ENCODE results near the gene ADAM12.

DNA sequence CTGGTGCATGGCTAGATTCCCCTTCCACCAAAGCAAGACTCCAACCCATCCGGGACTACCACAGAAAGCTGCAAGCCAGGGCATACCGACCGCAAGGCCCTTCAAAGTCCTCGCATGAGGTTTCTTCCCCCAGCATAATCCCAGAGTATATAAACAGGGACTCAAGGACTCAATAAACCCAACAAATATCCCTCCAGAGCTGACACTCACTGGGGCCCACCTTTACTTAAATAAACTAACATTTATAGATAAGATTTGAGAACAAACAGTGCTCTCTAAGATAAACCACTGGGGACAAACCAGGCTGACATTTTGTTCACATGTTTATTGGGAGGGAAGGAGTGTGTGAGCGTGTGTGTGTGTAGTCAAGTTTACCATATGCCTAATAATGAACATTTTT, 138.2 kb downstream of the ADAM12 start:
- TF ChIP-seq, protein P1, sequence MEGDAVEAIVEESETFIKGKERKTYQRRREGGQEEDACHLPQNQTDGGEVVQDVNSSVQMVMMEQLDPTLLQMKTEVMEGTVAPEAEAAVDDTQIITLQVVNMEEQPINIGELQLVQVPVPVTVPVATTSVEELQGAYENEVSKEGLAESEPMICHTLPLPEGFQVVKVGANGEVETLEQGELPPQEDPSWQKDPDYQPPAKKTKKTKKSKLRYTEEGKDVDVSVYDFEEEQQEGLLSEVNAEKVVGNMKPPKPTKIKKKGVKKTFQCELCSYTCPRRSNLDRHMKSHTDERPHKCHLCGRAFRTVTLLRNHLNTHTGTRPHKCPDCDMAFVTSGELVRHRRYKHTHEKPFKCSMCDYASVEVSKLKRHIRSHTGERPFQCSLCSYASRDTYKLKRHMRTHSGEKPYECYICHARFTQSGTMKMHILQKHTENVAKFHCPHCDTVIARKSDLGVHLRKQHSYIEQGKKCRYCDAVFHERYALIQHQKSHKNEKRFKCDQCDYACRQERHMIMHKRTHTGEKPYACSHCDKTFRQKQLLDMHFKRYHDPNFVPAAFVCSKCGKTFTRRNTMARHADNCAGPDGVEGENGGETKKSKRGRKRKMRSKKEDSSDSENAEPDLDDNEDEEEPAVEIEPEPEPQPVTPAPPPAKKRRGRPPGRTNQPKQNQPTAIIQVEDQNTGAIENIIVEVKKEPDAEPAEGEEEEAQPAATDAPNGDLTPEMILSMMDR (IDR thresholded peaks at IDR 0.05) = no peak
- TF ChIP-seq POLR2A (IDR thresholded peaks at IDR 0.05) = no peak

Data from sigmoid colon (tissue), 3 donors.